H9 (cell line): ENCODE results near the gene ACACA. TPM values are rescaled to one million over a fixed set of nuclear protein-coding genes. Genes with fewer than 3 reads are reported as not detected.

Source experiments
- DNase-seq: peaks from one replicate; pipeline ENCODE4 v3.0.0-alpha.2; 2017
- H2AFZ ChIP-seq: one replicate; pipeline ENCODE4 v1.6.1; 2013; ENCODE audit warnings: mild to moderate bottlenecking, low read length, control low read depth, moderate library complexity
- H2AK5ac ChIP-seq: 2 replicates; pipeline ENCODE4 v1.6.1; 2013; ENCODE audit warnings: low read length, control low read depth, mixed read lengths; ENCODE audit not compliant: insufficient read length
- H2BK120ac ChIP-seq: one replicate; pipeline ENCODE4 v1.6.1; 2013; ENCODE audit warnings: low read depth, mild to moderate bottlenecking, low read length, control low read depth, inconsistent platforms; ENCODE audit not compliant: poor library complexity, severe bottlenecking
- H2BK12ac ChIP-seq: 2 replicates; pipeline ENCODE4 v1.6.1; 2013; ENCODE audit warnings: low read length, control low read depth, mixed read lengths, low read depth; ENCODE audit not compliant: insufficient read length
- H2BK15ac ChIP-seq: 2 replicates; pipeline ENCODE4 v1.6.1; 2013; ENCODE audit warnings: low read depth, low read length, control low read depth
- H2BK20ac ChIP-seq: one replicate; pipeline ENCODE4 v1.6.1; 2013; ENCODE audit warnings: low read depth, mild to moderate bottlenecking, low read length, control low read depth, inconsistent platforms; ENCODE audit not compliant: poor library complexity, severe bottlenecking
- H2BK5ac ChIP-seq: 2 replicates; pipeline ENCODE4 v1.6.1; 2013; ENCODE audit warnings: low read length, control low read depth, mixed read lengths; ENCODE audit not compliant: insufficient read length
- H3K14ac ChIP-seq: 2 replicates; pipeline ENCODE4 v1.6.1; 2013; ENCODE audit warnings: low read length, control low read depth; ENCODE audit not compliant: insufficient read depth
- H3K18ac ChIP-seq: 2 replicates; pipeline ENCODE4 v1.6.1; 2013; ENCODE audit warnings: low read depth, mild to moderate bottlenecking, mixed read lengths, low read length, control low read depth; ENCODE audit not compliant: insufficient read length
- H3K23ac ChIP-seq: 2 replicates; pipeline ENCODE4 v1.6.1; 2013; ENCODE audit warnings: low read length, control low read depth, mixed read lengths, low read depth; ENCODE audit not compliant: insufficient read length
- H3K23me2 ChIP-seq: 2 replicates; pipeline ENCODE4 v1.6.1; 2013; ENCODE audit warnings: low read depth, mild to moderate bottlenecking, mixed read lengths, low read length, control low read depth; ENCODE audit not compliant: insufficient read length, poor library complexity, severe bottlenecking
- H3K27ac ChIP-seq: 2 replicates; pipeline ENCODE4 v1.5.1; 2013; ENCODE audit warnings: low read length, control low read depth, mixed read lengths, low read depth; ENCODE audit not compliant: insufficient read length
- H3K27me3 ChIP-seq: 2 replicates; pipeline ENCODE4 v1.6.1; 2013; ENCODE audit warnings: low read length, control low read depth, inconsistent platforms; ENCODE audit not compliant: insufficient read depth
- H3K4ac ChIP-seq: 2 replicates; pipeline ENCODE4 v1.6.1; 2013; ENCODE audit warnings: low read depth, mild to moderate bottlenecking, control low read depth, inconsistent platforms, low read length, moderate library complexity
- H3K4me1 ChIP-seq: 2 replicates; pipeline ENCODE4 v1.6.1; 2013; ENCODE audit warnings: low read length, control low read depth, inconsistent platforms; ENCODE audit not compliant: insufficient read depth
- H3K4me2 ChIP-seq: 2 replicates; pipeline ENCODE4 v1.6.1; 2013; ENCODE audit warnings: low read length, control low read depth, mixed read lengths; ENCODE audit not compliant: insufficient read length, insufficient read depth
- H3K56ac ChIP-seq: 2 replicates; pipeline ENCODE4 v1.6.1; 2013; ENCODE audit warnings: low read depth, mild to moderate bottlenecking, mixed read lengths, low read length, control low read depth; ENCODE audit not compliant: insufficient read length
- H3K79me1 ChIP-seq: 2 replicates; pipeline ENCODE4 v1.6.1; 2013; ENCODE audit warnings: low read depth, mild to moderate bottlenecking, moderate library complexity, low read length, control low read depth, inconsistent platforms; ENCODE audit not compliant: insufficient read depth, poor library complexity, severe bottlenecking
- H3K79me2 ChIP-seq: 2 replicates; pipeline ENCODE4 v1.6.1; 2013; ENCODE audit warnings: low read length, control low read depth, inconsistent platforms; ENCODE audit not compliant: insufficient read depth
- H3K9ac ChIP-seq: 2 replicates; pipeline ENCODE4 v1.6.1; 2013; ENCODE audit warnings: low read length, control low read depth, mixed read lengths; ENCODE audit not compliant: insufficient read length; ENCODE audit errors: extremely low read depth
- H3K9me3 ChIP-seq: one replicate; pipeline ENCODE4 v1.6.1; 2013; ENCODE audit warnings: low read depth, low read length, inconsistent platforms; ENCODE audit not compliant: control insufficient read depth
- H3T11ph ChIP-seq: one replicate; pipeline ENCODE4 v1.6.1; 2013; ENCODE audit warnings: mild to moderate bottlenecking, low read length, control low read depth, inconsistent platforms
- H4K20me1 ChIP-seq: one replicate; pipeline ENCODE4 v1.6.1; 2013; ENCODE audit not compliant: control insufficient read depth, insufficient read length, insufficient read depth
- H4K5ac ChIP-seq: 2 replicates; pipeline ENCODE4 v1.6.1; 2013; ENCODE audit warnings: low read depth, mild to moderate bottlenecking, mixed read lengths, low read length, control low read depth; ENCODE audit not compliant: insufficient read length
- H4K8ac ChIP-seq: replicated peaks from 2 replicates; pipeline ENCODE4 v1.6.1; 2013; ENCODE audit warnings: low read length, control low read depth, mixed read lengths, low read depth; ENCODE audit not compliant: insufficient read length
- H4K91ac ChIP-seq: 2 replicates; pipeline ENCODE4 v1.6.1; 2013; ENCODE audit warnings: low read depth, mild to moderate bottlenecking, moderate library complexity, mixed read lengths, low read length, control low read depth; ENCODE audit not compliant: insufficient read length
- H3K27ac Mint-ChIP-seq, 3 experiments: 2 replicates in 2 of 3; 3 replicates in 1 of 3; pipeline ENCODE4 v1.8.0; 2020 to 2021; ENCODE audit warnings: mixed read lengths in 3 of 3, mild to moderate bottlenecking in 1 of 3, moderate library complexity in 1 of 3
- H3K27me3 Mint-ChIP-seq: 2 replicates; pipeline ENCODE4 v1.8.0; 2021; ENCODE audit warnings: low read depth, mild to moderate bottlenecking, moderate library complexity, mixed read lengths
- H3K36me3 Mint-ChIP-seq, 3 experiments: 2 replicates in 2 of 3; 3 replicates in 1 of 3; pipeline ENCODE4 v1.8.0; 2020 to 2021; ENCODE audit warnings: low read depth in 3 of 3, mixed read lengths in 3 of 3; ENCODE audit not compliant: insufficient read depth in 1 of 3
- H3K4me1 Mint-ChIP-seq, 2 experiments: 2 replicates each; pipeline ENCODE4 v1.8.0; 2020; ENCODE audit warnings: mixed read lengths in 2 of 2
- H3K4me3 Mint-ChIP-seq, 2 experiments: 2 replicates in 1 of 2; 3 replicates in 1 of 2; pipeline ENCODE4 v1.8.0; 2020 to 2021; ENCODE audit warnings: mild to moderate bottlenecking in 2 of 2, mixed read lengths in 2 of 2, moderate library complexity in 1 of 2
- H3K9me3 Mint-ChIP-seq, 2 experiments: 2 replicates in 1 of 2; 3 replicates in 1 of 2; pipeline ENCODE4 v1.8.0; 2020; ENCODE audit warnings: mild to moderate bottlenecking in 2 of 2, mixed read lengths in 2 of 2, moderate library complexity in 1 of 2
- CTCF ChIP-seq: fragments of 200-600 bp; sonication (generic); conservative IDR thresholded peaks from 3 replicates; pipeline ENCODE4 v1.8.0; 2021; ENCODE audit warnings: antibody characterized with exemption, mild to moderate bottlenecking
- WGBS: extraction: QIAGEN DNeasy Blood & Tissue Kit; methylation state at CpG from one replicate; pipeline ENCODE4 v1.1.7; 2013; ENCODE audit warnings: missing lambda C conversion rate, low lambda C conversion rate, mixed read lengths; ENCODE audit not compliant: insufficient read length; ENCODE audit errors: extremely low coverage; 5-methylcytosine and 5-hydroxymethylcytosine counted together
- total RNA-seq: library from RNA; stranded (reverse); gene quantifications from 2 replicates; pipeline ENCODE4 v1.2.1, GENCODE V29; 2021

Gene ACACA
- total RNA-seq, 1 experiment from 2014 or later, result 135 TPM

GRCh38 chr17:37344519-37344918, 62.1 kb downstream of the ACACA start:
- H4K91ac ChIP-seq, result no peak overlapping the region
- 0 out of 7 replicates have a peak overlapping the region, but pooled peaks of 1 of the 3 experiments have one; percentile 20 for H3K27ac Mint-ChIP-seq
- no peak overlapping the region for H4K8ac ChIP-seq
- H4K5ac ChIP-seq, result no peak overlapping the region
- TF ChIP-seq CTCF, result no peak
- H3K27ac ChIP-seq, result no peak overlapping the region
- no peaks in the 10 kb centered on the region for H3K27me3 ChIP-seq
- no peak overlapping the region for H3K18ac ChIP-seq
- peaks cover 11 to 17% of the 10 kb centered on the region in 2 experiments for H3K9me3 Mint-ChIP-seq
- H2BK12ac ChIP-seq, result no peak overlapping the region
- H3K14ac ChIP-seq, result no peak overlapping the region
- no peak overlapping the region for H2BK20ac ChIP-seq
- no peaks in the 10 kb centered on the region for H3K9me3 ChIP-seq
- H2BK5ac ChIP-seq, result no peak overlapping the region
- no peak overlapping the region for H3K23ac ChIP-seq
- H3T11ph ChIP-seq, result no peak overlapping the region
- no peaks in the 10 kb centered on the region for H3K23me2 ChIP-seq
- H3K4me2 ChIP-seq, result no peak overlapping the region
- H4K20me1 ChIP-seq, result peaks cover 5% of the 10 kb centered on the region
- no peak for DNase-seq
- no peaks in the 10 kb centered on the region for H3K27me3 Mint-ChIP-seq
- no peak overlapping the region for H3K56ac ChIP-seq
- no peak overlapping the region for H3K4ac ChIP-seq
- H2BK120ac ChIP-seq, result no peak overlapping the region
- H2AK5ac ChIP-seq, result no peak overlapping the region
- H3K36me3 Mint-ChIP-seq, result peaks cover 34 to 52% (median 49%) of the 10 kb centered on the region in 3 experiments
- H2BK15ac ChIP-seq, result no peak overlapping the region
- H3K79me1 ChIP-seq, result peaks cover 14% of the 10 kb centered on the region
- peaks cover 4 to 5% of the 10 kb centered on the region in 2 experiments; a peak in 3 of 4 replicates for H3K4me1 Mint-ChIP-seq
- no peaks in the 10 kb centered on the region for H3K4me1 ChIP-seq
- H3K9ac ChIP-seq, result no peak overlapping the region
- no peak overlapping the region for H2AFZ ChIP-seq
- no peak overlapping the region for H3K4me3 Mint-ChIP-seq
- no CpG with 5 or more reads among the region's 4 CpGs for WGBS
- H3K79me2 ChIP-seq, result peaks cover 24% of the 10 kb centered on the region; the same call in 1 of the 2 replicates
